Liver (tissue), 3 donors: ENCODE measurements around the gene RPUSD2.

Source experiments
- CTCF ChIP-seq: fragments of 150-350 bp; IDR thresholded peaks from 2 replicates; pipeline ENCODE4 v1.5.1; 2017; ENCODE audit warnings: improper control_type of control experiment, low read depth, low read length; ENCODE audit not compliant: missing input control
- FOXA2 ChIP-seq: IDR thresholded peaks from 2 replicates; pipeline ENCODE4 v1.6.1; 2016; ENCODE audit warnings: antibody characterized with exemption
- GABPA ChIP-seq, 2 donors: IDR thresholded peaks in 1 of 2; conservative IDR thresholded peaks in 1 of 2; 2 replicates each; pipeline ENCODE4 v1.6.1; 2016; ENCODE audit warnings: antibody characterized with exemption in 2 of 2, mild to moderate bottlenecking in 1 of 2, moderate library complexity in 1 of 2
- HNF4A ChIP-seq, 2 donors: conservative IDR thresholded peaks; 2 replicates each; pipeline ENCODE4 v1.6.1; 2016; ENCODE audit warnings: antibody characterized with exemption in 2 of 2, mild to moderate bottlenecking in 2 of 2
- MAX ChIP-seq: IDR thresholded peaks from 2 replicates; pipeline ENCODE4 v1.6.1; 2016; ENCODE audit warnings: antibody characterized with exemption
- RAD21 ChIP-seq, 2 donors: IDR thresholded peaks; 2 replicates each; pipeline ENCODE4 v1.6.1; 2016; ENCODE audit warnings: antibody characterized with exemption in 2 of 2, mild to moderate bottlenecking in 2 of 2
- REST ChIP-seq: IDR thresholded peaks from 2 replicates; pipeline ENCODE4 v1.6.1; 2016; ENCODE audit warnings: antibody characterized with exemption, mild to moderate bottlenecking
- YY1 ChIP-seq: IDR thresholded peaks from 2 replicates; pipeline ENCODE4 v1.6.1; 2016; ENCODE audit warnings: antibody characterized with exemption, mild to moderate bottlenecking
- donor health status: healthy.
- donor health status: healthy.

- TF ChIP-seq YY1 (no peak), CTCF (no peak), REST (no peak), HNF4A (conservative IDR thresholded peaks at IDR 0.05) (no peak), GABPA (IDR thresholded peaks at IDR 0.05 in 1 of 2, conservative IDR thresholded peaks at IDR 0.05 in 1 of 2) (no peak), RAD21 (IDR thresholded peaks at IDR 0.05) (no peak), MAX (no peak), FOXA2 (no peak)
These were observed 27.9 kb downstream of the RPUSD2 start for GRCh38 chr15:40597024-40597423.
